NB4 (cell line): ENCODE results near the gene FAR2.

Experiments used
- POLR2A ChIP-seq: IDR thresholded peaks from 2 replicates; pipeline ENCODE4 v1.6.1; 2011; ENCODE audit warnings: mild to moderate bottlenecking; ENCODE audit not compliant: insufficient read length; ENCODE audit errors: extremely low read depth
- TF ChIP-seq, protein P1 (sequence below): IDR thresholded peaks from one replicate; pipeline ENCODE4 v1.5.1; 2012; ENCODE audit warnings: low read depth, low read length

DNA sequence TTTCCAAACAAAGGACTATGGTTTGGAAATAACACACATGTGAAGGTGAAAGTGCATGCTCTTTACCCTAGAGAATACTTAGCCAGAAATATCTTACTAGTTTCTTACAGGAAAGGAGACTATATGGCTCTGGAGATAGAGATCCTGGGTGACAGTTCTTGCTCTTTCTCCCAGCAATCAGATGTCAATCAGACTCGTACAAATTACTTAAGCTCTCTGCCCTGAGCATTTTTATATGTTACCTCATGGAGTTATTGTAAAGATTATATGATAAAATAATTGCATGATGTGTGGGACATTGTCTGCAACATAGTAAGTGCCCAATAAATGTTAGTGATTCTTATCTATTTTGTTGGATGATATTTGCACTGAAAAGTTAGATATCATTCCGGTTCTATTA is 76.8 kb downstream of the FAR2 start:
- TF ChIP-seq, protein P1, sequence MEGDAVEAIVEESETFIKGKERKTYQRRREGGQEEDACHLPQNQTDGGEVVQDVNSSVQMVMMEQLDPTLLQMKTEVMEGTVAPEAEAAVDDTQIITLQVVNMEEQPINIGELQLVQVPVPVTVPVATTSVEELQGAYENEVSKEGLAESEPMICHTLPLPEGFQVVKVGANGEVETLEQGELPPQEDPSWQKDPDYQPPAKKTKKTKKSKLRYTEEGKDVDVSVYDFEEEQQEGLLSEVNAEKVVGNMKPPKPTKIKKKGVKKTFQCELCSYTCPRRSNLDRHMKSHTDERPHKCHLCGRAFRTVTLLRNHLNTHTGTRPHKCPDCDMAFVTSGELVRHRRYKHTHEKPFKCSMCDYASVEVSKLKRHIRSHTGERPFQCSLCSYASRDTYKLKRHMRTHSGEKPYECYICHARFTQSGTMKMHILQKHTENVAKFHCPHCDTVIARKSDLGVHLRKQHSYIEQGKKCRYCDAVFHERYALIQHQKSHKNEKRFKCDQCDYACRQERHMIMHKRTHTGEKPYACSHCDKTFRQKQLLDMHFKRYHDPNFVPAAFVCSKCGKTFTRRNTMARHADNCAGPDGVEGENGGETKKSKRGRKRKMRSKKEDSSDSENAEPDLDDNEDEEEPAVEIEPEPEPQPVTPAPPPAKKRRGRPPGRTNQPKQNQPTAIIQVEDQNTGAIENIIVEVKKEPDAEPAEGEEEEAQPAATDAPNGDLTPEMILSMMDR, result no peak
- TF ChIP-seq POLR2A, result no peak
